ENCODE data around the gene ISCU.
A peak's percentile ranks its signal among the peaks of the same experiment; 100 is the strongest.

The ISCU gene

GRCh38 chr12:108603743-108604142 is 41.3 kb downstream of the ISCU start:
- FAIRE-seq = no peak
- no peak for DNase-seq (ENCODE audit: low spot score)

- DNase-seq (ENCODE audit: low spot score) (no peak), FAIRE-seq (no peak)
Measured at GRCh38 chr12:108604208-108604941, 42.0 kb downstream of the ISCU start.

- FAIRE-seq (no peak), DNase-seq (ENCODE audit: low spot score) (no peak)
Measured at GRCh38 chr12:108605000-108605689, 42.7 kb downstream of the ISCU start.

GRCh38 chr12:108605690-108606406 is 43.5 kb downstream of the ISCU start:
- FAIRE-seq = no peak
- no peak for DNase-seq (ENCODE audit: low spot score)

- FAIRE-seq = no peak
- no peak for DNase-seq (ENCODE audit: low spot score)
Measured at GRCh38 chr12:108606492-108606891, 44.1 kb downstream of the ISCU start.

GRCh38 chr12:108607981-108608600 is 45.7 kb downstream of the ISCU start:
- FAIRE-seq = no peak
- no peak for DNase-seq (ENCODE audit: low spot score)

GRCh38 chr12:108608616-108609015 is 46.2 kb downstream of the ISCU start:
- DNase-seq (ENCODE audit: low spot score) (no peak), FAIRE-seq (no peak)

GRCh38 chr12:108609537-108610335 is 47.3 kb downstream of the ISCU start:
- DNase-seq (ENCODE audit: low spot score) = no peak
- no peak for FAIRE-seq

GRCh38 chr12:108610336-108610815 is 48.0 kb downstream of the ISCU start:
- no peak for FAIRE-seq
- no peak for DNase-seq (ENCODE audit: low spot score)

- DNase-seq (ENCODE audit: low spot score) = no peak
- FAIRE-seq = no peak
Measured at GRCh38 chr12:108610856-108611605, 48.6 kb downstream of the ISCU start.

GRCh38 chr12:108611884-108612415 is 49.6 kb downstream of the ISCU start:
- peak; percentile 38 for DNase-seq (ENCODE audit: low spot score)
- FAIRE-seq = no peak

GRCh38 chr12:108612788-108613282 is 50.4 kb downstream of the ISCU start:
- FAIRE-seq (no peak), DNase-seq (ENCODE audit: low spot score) (no peak)

GRCh38 chr12:108613548-108613947 is 51.2 kb downstream of the ISCU start:
- FAIRE-seq = no peak
- DNase-seq (ENCODE audit: low spot score) = no peak

- DNase-seq (ENCODE audit: low spot score) (no peak), FAIRE-seq (no peak)
Measured at GRCh38 chr12:108614041-108614440, 51.6 kb downstream of the ISCU start.

- no peak for FAIRE-seq
Measured at GRCh38 chr12:108614639-108615038, 52.2 kb downstream of the ISCU start.

GRCh38 chr12:108615918-108616317 is 53.5 kb downstream of the ISCU start:
- DNase-seq (ENCODE audit: low spot score) = no peak
- no peak for FAIRE-seq

More at GRCh38 chr12:108614639-108615038, 52.2 kb downstream of the ISCU start:
- no peak for DNase-seq (ENCODE audit: low spot score)

GRCh38 chr12:108616359-108616758 is 54.0 kb downstream of the ISCU start:
- DNase-seq (ENCODE audit: low spot score) (no peak), FAIRE-seq (no peak)

GRCh38 chr12:108616941-108617858 is 54.8 kb downstream of the ISCU start:
- no peak for FAIRE-seq
- no peak for DNase-seq (ENCODE audit: low spot score)

All from urothelium cell line (cell line).